HT1080 (cell line): Measurements from ENCODE around the gene DRD3. TPM values are rescaled to one million over a fixed set of nuclear protein-coding genes. Genes with fewer than 3 reads are reported as not detected.

Experiments used
- DNase-seq: peaks from one replicate; pipeline ENCODE4 v3.0.0-alpha.2; 2015; ENCODE audit warnings: low read depth
- total RNA-seq: library from RNA; depleted of rRNA; stranded (reverse); fragments of >200 nt; shearing (Covaris generic); gene quantifications from 2 replicates; pipeline ENCODE4 v1.2.3, GENCODE V29; 2014

Gene DRD3
- total RNA-seq, 1 experiment from 2014 or later: not detected

GRCh38 chr3:114186501-114186900 lies 7.6 kb upstream of the DRD3 start:
- no peak for DNase-seq

GRCh38 chr3:114179575-114179974 lies 723 bp upstream of the DRD3 start:
- DNase-seq: peak; percentile 65

GRCh38 chr3:114176890-114177289 lies 2.0 kb downstream of the DRD3 start:
- no peak for DNase-seq

- DNase-seq: no peak
These were observed 2.4 kb downstream of the DRD3 start for GRCh38 chr3:114176487-114176886.

GRCh38 chr3:114175204-114175987 lies 3.5 kb downstream of the DRD3 start:
- no peak for DNase-seq

- no peak for DNase-seq
These were observed 7.2 kb downstream of the DRD3 start for GRCh38 chr3:114171677-114172076.

GRCh38 chr3:114168150-114168549 lies 10.7 kb downstream of the DRD3 start:
- no peak for DNase-seq

- DNase-seq: no peak
These were observed 21.5 kb downstream of the DRD3 start for GRCh38 chr3:114157321-114157720.

- DNase-seq: peak; percentile 21
These were observed 23.5 kb downstream of the DRD3 start for GRCh38 chr3:114155370-114155821.

- DNase-seq: no peak
These were observed 24.5 kb downstream of the DRD3 start for GRCh38 chr3:114154321-114154821.

GRCh38 chr3:114152519-114153151 lies 26.2 kb downstream of the DRD3 start:
- DNase-seq: peak; percentile 94

- DNase-seq: no peak
These were observed 27.8 kb downstream of the DRD3 start for GRCh38 chr3:114151091-114151490.

GRCh38 chr3:114147251-114147650 lies 31.6 kb downstream of the DRD3 start:
- DNase-seq: no peak

- peak; percentile 89 for DNase-seq
These were observed 33.8 kb downstream of the DRD3 start for GRCh38 chr3:114144909-114145688.

GRCh38 chr3:114143817-114144216 lies 35.0 kb downstream of the DRD3 start:
- no peak for DNase-seq

GRCh38 chr3:114139836-114140235 lies 39.0 kb downstream of the DRD3 start:
- DNase-seq: no peak

GRCh38 chr3:114133947-114134346 lies 44.9 kb downstream of the DRD3 start:
- DNase-seq: no peak

- no peak for DNase-seq
These were observed 46.4 kb downstream of the DRD3 start for GRCh38 chr3:114132500-114132899.

- DNase-seq: peak; percentile 23
These were observed 50.0 kb downstream of the DRD3 start for GRCh38 chr3:114128826-114129225.

GRCh38 chr3:114128231-114128630 lies 50.6 kb downstream of the DRD3 start:
- peak; percentile 49 for DNase-seq

- DNase-seq: no peak
These were observed 51.3 kb downstream of the DRD3 start for GRCh38 chr3:114127517-114127916.

- peak; percentile 36 for DNase-seq
These were observed 52.4 kb downstream of the DRD3 start for GRCh38 chr3:114126461-114126860.
